Measurements from ENCODE around the gene DDX10.
A peak's percentile ranks its signal among the peaks of the same experiment; 100 is the strongest.

DDX10 gene

GRCh38 chr11:108743851-108744250 lies 79.0 kb downstream of the DDX10 start:
- H3K9me3 ChIP-seq (ENCODE audit: insufficient read depth, low read depth, low read length) = peaks cover 2% of the 10 kb centered on the region; the same call in 1 of the 2 replicates
- H3K36me3 ChIP-seq (ENCODE audit: insufficient read depth, low read length) = no peaks in the 10 kb centered on the region
- no peak overlapping the region for H3K4me3 ChIP-seq (ENCODE audit: low read length)
- WGBS = 97% methylated on average over 2 of the region's 3 CpGs
- no peaks in the 10 kb centered on the region for H3K4me1 ChIP-seq (ENCODE audit: insufficient read depth, low read length)
- H3K27ac ChIP-seq (ENCODE audit: low read depth, low read length) = no peak overlapping the region
- H3K9ac ChIP-seq (ENCODE audit: low read depth, low read length) = no peak overlapping the region
- no peaks in the 10 kb centered on the region for H3K27me3 ChIP-seq (ENCODE audit: insufficient read depth, low read length)

DNA sequence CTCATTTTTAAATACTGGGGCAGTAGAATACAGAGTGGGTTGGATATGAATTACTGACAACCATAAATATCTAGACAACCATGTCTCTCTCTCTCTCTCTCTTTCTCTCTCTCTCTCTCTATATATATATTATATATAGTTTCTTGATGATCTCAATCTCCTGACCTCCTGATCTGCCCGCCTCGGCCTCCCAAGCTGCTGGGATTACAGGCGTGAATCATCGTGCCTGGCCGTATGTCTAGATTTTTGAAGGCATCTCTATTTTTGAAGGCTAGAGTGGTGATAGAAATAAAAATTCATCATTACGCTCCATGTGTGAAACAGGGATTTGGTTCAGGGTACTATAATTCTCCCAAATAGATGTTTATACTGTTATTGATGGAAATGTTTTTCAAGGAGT lies 84.1 kb downstream of the DDX10 start:
- H3K36me3 ChIP-seq (ENCODE audit: insufficient read depth, low read length) = no peaks in the 10 kb centered on the region
- H3K9ac ChIP-seq (ENCODE audit: low read depth, low read length) = no peak overlapping the region
- WGBS = 96% methylated on average over 6 of the region's 6 CpGs
- no peak overlapping the region for H3K4me3 ChIP-seq (ENCODE audit: low read length)
- H3K27ac ChIP-seq (ENCODE audit: low read depth, low read length) = no peak overlapping the region
- no peaks in the 10 kb centered on the region for H3K9me3 ChIP-seq (ENCODE audit: insufficient read depth, low read depth, low read length)
- no peaks in the 10 kb centered on the region for H3K27me3 ChIP-seq (ENCODE audit: insufficient read depth, low read length)
- H3K4me1 ChIP-seq (ENCODE audit: insufficient read depth, low read length) = no peaks in the 10 kb centered on the region

GRCh38 chr11:108751444-108751843 lies 86.6 kb downstream of the DDX10 start:
- Histone ChIP-seq H3K27ac (ENCODE audit: low read depth, low read length) (no peak overlapping the region), H3K4me3 (ENCODE audit: low read length) (no peak overlapping the region), H3K27me3 (ENCODE audit: insufficient read depth, low read length) (no peaks in the 10 kb centered on the region), H3K9ac (ENCODE audit: low read depth, low read length) (no peak overlapping the region), H3K4me1 (ENCODE audit: insufficient read depth, low read length) (peaks cover 9% of the 10 kb centered on the region), H3K9me3 (ENCODE audit: insufficient read depth, low read depth, low read length) (no peaks in the 10 kb centered on the region), H3K36me3 (ENCODE audit: insufficient read depth, low read length) (no peaks in the 10 kb centered on the region)
- 97% methylated on average over 3 of the region's 4 CpGs for WGBS

- no peaks in the 10 kb centered on the region for H3K9me3 ChIP-seq (ENCODE audit: insufficient read depth, low read depth, low read length)
- H3K4me3 ChIP-seq (ENCODE audit: low read length) = no peak overlapping the region
- no peak overlapping the region for H3K9ac ChIP-seq (ENCODE audit: low read depth, low read length)
- no peaks in the 10 kb centered on the region for H3K27me3 ChIP-seq (ENCODE audit: insufficient read depth, low read length)
- no peak overlapping the region for H3K27ac ChIP-seq (ENCODE audit: low read depth, low read length)
- H3K4me1 ChIP-seq (ENCODE audit: insufficient read depth, low read length) = peaks cover 18% of the 10 kb centered on the region
- H3K36me3 ChIP-seq (ENCODE audit: insufficient read depth, low read length) = no peaks in the 10 kb centered on the region
Measured at GRCh38 chr11:108752297-108752751, 87.5 kb downstream of the DDX10 start.

DNA sequence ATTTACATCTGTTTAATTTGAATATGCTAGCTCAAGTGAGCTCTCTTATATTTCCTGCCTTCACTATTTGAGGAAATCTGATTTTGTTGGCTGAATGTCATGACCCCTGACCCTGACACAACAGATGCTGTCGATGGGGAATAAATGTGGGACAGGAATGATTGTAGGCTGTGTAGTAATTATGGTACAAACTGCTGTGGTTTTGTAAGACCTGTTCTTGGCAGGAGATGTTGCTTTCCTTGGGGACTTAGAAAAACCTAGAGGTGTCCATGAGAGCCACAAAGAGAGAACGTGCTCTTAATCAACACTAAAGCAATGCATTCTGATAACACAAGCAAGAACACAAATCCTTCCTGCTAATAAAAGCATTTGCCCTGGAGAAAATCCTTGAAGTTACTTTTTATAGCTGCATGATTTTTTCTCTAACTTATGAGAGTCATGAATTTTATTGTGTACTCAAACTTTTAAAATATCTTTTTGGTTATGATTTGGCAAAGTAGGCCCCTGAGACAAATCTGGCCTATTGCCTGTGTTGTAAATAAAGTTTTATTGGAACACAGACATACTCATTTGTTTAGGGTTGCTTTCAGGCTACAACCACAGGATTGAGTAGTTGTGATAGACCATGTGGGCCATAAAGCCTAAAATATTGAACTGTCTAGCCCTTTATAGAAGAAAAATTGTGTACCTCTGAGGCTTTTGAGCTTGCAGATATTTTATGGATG lies 90.2 kb downstream of the DDX10 start:
- Histone ChIP-seq H3K36me3 (ENCODE audit: insufficient read depth, low read length) (no peaks in the 10 kb centered on the region), H3K27ac (ENCODE audit: low read depth, low read length) (no peak overlapping the region), H3K4me1 (ENCODE audit: insufficient read depth, low read length) (peaks cover 34% of the 10 kb centered on the region), H3K9me3 (ENCODE audit: insufficient read depth, low read depth, low read length) (no peaks in the 10 kb centered on the region), H3K9ac (ENCODE audit: low read depth, low read length) (no peak overlapping the region), H3K27me3 (ENCODE audit: insufficient read depth, low read length) (no peaks in the 10 kb centered on the region), H3K4me3 (ENCODE audit: low read length) (no peak overlapping the region)
- WGBS = 92% methylated on average over 2 of the region's 2 CpGs

GRCh38 chr11:108757630-108758029 lies 92.8 kb downstream of the DDX10 start:
- Histone ChIP-seq H3K4me3 (ENCODE audit: low read length) (no peak overlapping the region), H3K36me3 (ENCODE audit: insufficient read depth, low read length) (no peaks in the 10 kb centered on the region), H3K27ac (ENCODE audit: low read depth, low read length) (no peak overlapping the region), H3K9me3 (ENCODE audit: insufficient read depth, low read depth, low read length) (no peaks in the 10 kb centered on the region), H3K9ac (ENCODE audit: low read depth, low read length) (no peak overlapping the region), H3K27me3 (ENCODE audit: insufficient read depth, low read length) (no peaks in the 10 kb centered on the region), H3K4me1 (ENCODE audit: insufficient read depth, low read length) (peaks cover 34% of the 10 kb centered on the region)
- WGBS = 98% methylated on average over 3 of the region's 3 CpGs

DNA sequence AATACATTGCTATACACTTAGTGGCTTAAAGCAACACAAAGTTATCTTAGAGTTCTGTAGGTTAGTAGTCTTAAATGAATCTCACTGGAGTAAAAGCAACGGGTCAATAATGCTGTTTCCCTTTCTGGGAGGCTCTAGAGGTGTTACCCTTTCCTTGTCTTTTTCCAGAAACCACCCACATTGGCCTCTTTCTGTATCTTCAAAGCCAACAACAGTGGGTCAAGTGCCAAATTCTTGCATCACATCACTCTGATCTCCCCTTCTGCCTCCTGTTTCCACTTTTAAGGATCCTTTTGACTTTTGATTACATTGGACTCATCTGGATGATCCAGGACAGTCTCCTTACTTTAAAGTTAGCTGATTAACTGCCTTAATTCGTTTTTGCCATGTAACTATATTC lies 93.6 kb downstream of the DDX10 start:
- Histone ChIP-seq H3K27ac (ENCODE audit: low read depth, low read length) (no peak overlapping the region), H3K4me1 (ENCODE audit: insufficient read depth, low read length) (peaks cover 34% of the 10 kb centered on the region), H3K36me3 (ENCODE audit: insufficient read depth, low read length) (no peaks in the 10 kb centered on the region), H3K9me3 (ENCODE audit: insufficient read depth, low read depth, low read length) (no peaks in the 10 kb centered on the region), H3K4me3 (ENCODE audit: low read length) (no peak overlapping the region), H3K27me3 (ENCODE audit: insufficient read depth, low read length) (no peaks in the 10 kb centered on the region), H3K9ac (ENCODE audit: low read depth, low read length) (peak overlapping the region; percentile 17; the same call in 1 of the 2 replicates)
- WGBS = 81% methylated on average over 2 of the region's 2 CpGs

DNA sequence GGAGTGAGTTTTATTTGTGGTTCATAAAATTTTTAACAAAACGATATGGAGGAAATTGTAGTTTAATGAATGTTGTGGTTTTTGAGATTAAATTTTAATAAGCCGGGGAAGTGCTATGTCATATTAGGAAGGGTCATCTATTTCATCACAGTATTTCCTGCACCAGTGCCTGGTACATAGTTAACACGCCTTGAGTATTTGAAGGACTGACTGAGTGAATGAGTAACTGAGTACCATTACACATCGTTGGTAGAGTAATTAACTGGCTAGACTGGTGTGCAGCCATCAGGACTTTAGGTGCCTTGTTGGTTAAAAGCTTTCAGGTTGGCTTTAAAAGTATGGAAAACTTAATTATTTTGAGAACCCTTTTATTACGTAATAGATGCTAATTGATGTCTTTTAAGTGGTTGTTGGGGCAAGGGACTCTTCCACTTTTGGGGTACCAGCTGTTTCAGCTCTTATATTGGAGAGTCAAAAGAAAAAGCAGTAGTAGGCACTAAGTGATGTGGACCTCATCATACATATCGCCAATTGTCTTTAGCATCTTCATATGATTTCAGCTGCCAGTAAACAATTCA lies 101.8 kb downstream of the DDX10 start:
- H3K9ac ChIP-seq (ENCODE audit: low read depth, low read length) = no peak overlapping the region
- WGBS = 91% methylated on average over 6 of the region's 6 CpGs

GRCh38 chr11:108768370-108768769 lies 103.5 kb downstream of the DDX10 start:
- H3K36me3 ChIP-seq (ENCODE audit: insufficient read depth, low read length) = no peaks in the 10 kb centered on the region
- no peaks in the 10 kb centered on the region for H3K27me3 ChIP-seq (ENCODE audit: insufficient read depth, low read length)
- H3K9me3 ChIP-seq (ENCODE audit: insufficient read depth, low read depth, low read length) = no peaks in the 10 kb centered on the region
- H3K9ac ChIP-seq (ENCODE audit: low read depth, low read length) = no peak overlapping the region
- no peaks in the 10 kb centered on the region for H3K4me1 ChIP-seq (ENCODE audit: insufficient read depth, low read length)
- no peak overlapping the region for H3K27ac ChIP-seq (ENCODE audit: low read depth, low read length)
- WGBS = 97% methylated on average over 3 of the region's 3 CpGs
- no peak overlapping the region for H3K4me3 ChIP-seq (ENCODE audit: low read length)

More for the DNA sequence above, 101.8 kb downstream of the DDX10 start:
- Histone ChIP-seq H3K4me1 (ENCODE audit: insufficient read depth, low read length) (no peaks in the 10 kb centered on the region), H3K27ac (ENCODE audit: low read depth, low read length) (no peak overlapping the region), H3K9me3 (ENCODE audit: insufficient read depth, low read depth, low read length) (no peaks in the 10 kb centered on the region), H3K4me3 (ENCODE audit: low read length) (no peak overlapping the region), H3K27me3 (ENCODE audit: insufficient read depth, low read length) (no peaks in the 10 kb centered on the region), H3K36me3 (ENCODE audit: insufficient read depth, low read length) (no peaks in the 10 kb centered on the region)

DNA sequence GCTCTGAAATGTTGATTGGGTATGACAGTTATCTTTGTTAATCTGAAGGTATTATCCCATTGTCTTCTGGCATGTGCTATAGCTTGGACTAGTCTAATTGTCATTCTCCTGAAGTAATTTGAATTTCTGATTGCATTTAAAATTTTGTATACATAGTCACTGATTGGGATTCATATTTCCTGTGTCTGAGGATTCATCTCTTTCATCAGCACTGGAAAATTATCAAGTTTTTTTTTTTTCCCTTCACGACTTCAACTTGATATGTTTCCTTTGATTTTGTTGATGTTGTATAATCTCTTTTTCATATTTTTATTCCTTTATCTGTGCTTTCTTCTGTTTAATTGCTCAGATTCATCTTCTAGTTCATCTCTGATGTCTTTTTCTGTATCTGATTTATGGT lies 104.1 kb downstream of the DDX10 start:
- no peaks in the 10 kb centered on the region for H3K27me3 ChIP-seq (ENCODE audit: insufficient read depth, low read length)
- H3K9me3 ChIP-seq (ENCODE audit: insufficient read depth, low read depth, low read length) = no peaks in the 10 kb centered on the region
- H3K4me3 ChIP-seq (ENCODE audit: low read length) = no peak overlapping the region
- WGBS = no CpG with 5 or more reads among the region's 1 CpG
- no peaks in the 10 kb centered on the region for H3K36me3 ChIP-seq (ENCODE audit: insufficient read depth, low read length)
- no peak overlapping the region for H3K27ac ChIP-seq (ENCODE audit: low read depth, low read length)
- no peaks in the 10 kb centered on the region for H3K4me1 ChIP-seq (ENCODE audit: insufficient read depth, low read length)
- no peak overlapping the region for H3K9ac ChIP-seq (ENCODE audit: low read depth, low read length)

- 94% methylated on average over 3 of the region's 5 CpGs for WGBS
- no peak overlapping the region for H3K27ac ChIP-seq (ENCODE audit: low read depth, low read length)
Measured at GRCh38 chr11:108774037-108774730, 109.3 kb downstream of the DDX10 start.

More at GRCh38 chr11:108774037-108774730, 109.3 kb downstream of the DDX10 start:
- Histone ChIP-seq H3K4me1 (ENCODE audit: insufficient read depth, low read length) (peaks cover 2% of the 10 kb centered on the region; the same call in 1 of the 2 replicates), H3K9me3 (ENCODE audit: insufficient read depth, low read depth, low read length) (no peaks in the 10 kb centered on the region), H3K9ac (ENCODE audit: low read depth, low read length) (no peak overlapping the region), H3K36me3 (ENCODE audit: insufficient read depth, low read length) (no peaks in the 10 kb centered on the region), H3K27me3 (ENCODE audit: insufficient read depth, low read length) (no peaks in the 10 kb centered on the region), H3K4me3 (ENCODE audit: low read length) (no peak overlapping the region)

All from HUES64 (cell line).